Ovary (tissue), 9 donors: ENCODE data around the gene ATAD3B. TPM values are rescaled to one million over a fixed set of nuclear protein-coding genes. Genes with fewer than 3 reads are reported as not detected.
"Not testable (repeated sequence)": the region's sequence is repeated elsewhere in the genome, so short reads cannot be mapped to it uniquely, and the experiment has no call there.

Experiments
- DNase-seq, 5 donors: peaks; one replicate each; pipeline ENCODE4 v3.0.0-alpha.2; 2019 to 2020
- H3K27ac ChIP-seq, 2 donors: fragments of 200-600 bp; one replicate each; pipeline versions ENCODE4 v1.5.1 to v1.8.0; 2019 to 2022
- H3K27me3 ChIP-seq: fragments of 200-600 bp; one replicate; pipeline ENCODE4 v1.8.0; 2022
- H3K36me3 ChIP-seq: fragments of 200-600 bp; sonication (generic); one replicate; pipeline ENCODE4 v1.5.1; 2019
- H3K4me1 ChIP-seq: one replicate; pipeline ENCODE4 v1.8.1; 2013; ENCODE audit warnings: mild to moderate bottlenecking, moderate library complexity; ENCODE audit not compliant: insufficient read depth
- H3K4me3 ChIP-seq: fragments of 200-600 bp; sonication (generic); one replicate; pipeline ENCODE4 v1.5.1; 2017
- H3K9me3 ChIP-seq, 2 donors: fragments of 200-600 bp in 1 of 2; sonication (generic) in 1 of 2; one replicate each; pipeline versions ENCODE4 v1.5.1 to v1.8.1; 2013 to 2019; ENCODE audit warnings: mild to moderate bottlenecking in 1 of 2, moderate library complexity in 1 of 2
- CTCF ChIP-seq, 3 donors: fragments of 450-650 bp in 2 of 3; fragments of 200-600 bp in 1 of 3; IDR thresholded peaks; one replicate each; pipeline versions ENCODE4 v1.5.1 to v1.8.0; 2016 to 2022; ENCODE audit warnings: antibody characterized with exemption in 3 of 3, mild to moderate bottlenecking in 1 of 3
- EP300 ChIP-seq: sonication (generic); formaldehyde crosslinking; IDR thresholded peaks from one replicate; pipeline ENCODE4 v1.6.1; 2017; ENCODE audit warnings: antibody characterized with exemption
- POLR2A ChIP-seq: fragments of 450-650 bp; IDR thresholded peaks from one replicate; pipeline ENCODE4 v1.6.1; 2017; ENCODE audit warnings: antibody characterized with exemption, mild to moderate bottlenecking, moderate library complexity
- WGBS, 3 donors: extraction: QIAGEN DNeasy Blood & Tissue Kit in 1 of 3; methylation state at CpG; one replicate each; pipeline versions ENCODE4 v1.1.5 to v1.1.7; 2013 to 2017; 5-methylcytosine and 5-hydroxymethylcytosine counted together
- intact Hi-C, 4 donors: fragments of 100-400 bp; cut with DNase I; formaldehyde crosslinking; loops; one replicate each; pipeline versions ENCODE4 v1.11.0 to v1.15.1; 2022 to 2023
- polyA plus RNA-seq, 2 donors: library from polyadenylated mRNA; stranded (reverse); fragments of 200-250 nt in 1 of 2; fragments of 350-450 nt in 1 of 2; fragmentation: Illumina TruSeq in 1 of 2; extraction: RNeasy Lipid Tissue Mini Kit (QIAGEN cat#74804) in 1 of 2; gene quantifications; one replicate each; pipeline ENCODE4 v1.2.3, GENCODE V29; 2013 to 2014
- total RNA-seq, 7 donors: library from RNA; depleted of rRNA in 2 of 7; stranded (reverse); fragments of >200 nt in 2 of 7; fragmentation: NEBNext Ultra II Directional in 3 of 7; extraction: Animal tissue kit (Norgen Biotek cat#: 25700) in 3 of 7; gene quantifications; one replicate each; pipeline versions ENCODE4 v1.1.0 to v1.2.4, GENCODE V29; 2016 to 2023
- donor health status: DM: no; HTN: no; CAD: no; lungs with moderate emphysema.
- donor health status: DM: no; HTN: no; CAD: no.
- donor health status: Bipolar disorder and iron deficiency.
- donor health status: DM: yes; HTN: yes; CAD: no.
- donor health status: DM: no; HTN: no; CAD: no.
- donor health status: DM: yes; HTN: yes; CAD: no.

ATAD3B gene
- total and polyA plus RNA-seq, 9 donors = 1.0 to 26.5 (median 19.1) TPM

GRCh38 chr1:1510912-1511532 is 39.5 kb downstream of the ATAD3B start:
- peak overlapping the region; percentile 60 for H3K4me3 ChIP-seq
- intact Hi-C loops = no loop called here
- peaks cover 2% of the 10 kb centered on the region for H3K4me1 ChIP-seq
- no peaks in the 10 kb centered on the region for H3K9me3 ChIP-seq
- no peaks in the 10 kb centered on the region for H3K36me3 ChIP-seq
- no peaks in the 10 kb centered on the region for H3K27me3 ChIP-seq
- peak in 1 of 5 donors; percentile 23 for DNase-seq
- WGBS, 3 donors = 13 to 22% (median 16%) methylated on average over 17 of the region's 17 CpGs
- no peak for TF ChIP-seq CTCF (IDR thresholded peaks at IDR 0.05)
- TF ChIP-seq POLR2A = no peak
- TF ChIP-seq EP300 = no peak
- H3K27ac ChIP-seq = peak overlapping the region; percentile 77 to 83

GRCh38 chr1:1511533-1512285 is 40.1 kb downstream of the ATAD3B start, which contains the start of gene ATAD3A:
TSS of gene ATAD3A (plus strand) at chr1:1512162. CDS start at chr1:1512269, 107 bp downstream.
- Histone ChIP-seq H3K27me3 (no peaks in the 10 kb centered on the region), H3K4me3 (peak within 1 kb of the TSS; percentile 60), H3K27ac (peak within 1 kb of the TSS; percentile 77 to 83), H3K36me3 (no peaks in the 10 kb centered on the region), H3K9me3 (no peaks in the 10 kb centered on the region), H3K4me1 (peaks cover 2% of the 10 kb centered on the region)
- intact Hi-C loops = no loop called here
- peak; percentile 98 to 99 (median 98) for DNase-seq
- TF ChIP-seq POLR2A (peak; percentile 55), CTCF (IDR thresholded peaks at IDR 0.05) (peak in 1 of 3 donors; percentile 18), EP300 (no peak)
- 0% methylated on average over 38 to 99 of the region's 99 CpGs for WGBS, 3 donors

- intact Hi-C loops, H3K9me3 ChIP-seq, H3K36me3 ChIP-seq, H3K27me3 ChIP-seq, H3K4me1 ChIP-seq: not testable (repeated sequence)
- 0 to 1% methylated on average over 22 to 45 of the region's 52 CpGs; no CpG with 5 or more reads in 1 of the 3 donors for WGBS, 3 donors
- peak overlapping the region; percentile 60 for H3K4me3 ChIP-seq
- H3K27ac ChIP-seq = peak overlapping the region in 1 of 2 donors; percentile 83
- DNase-seq = peak in 1 of 5 donors; percentile 56
Measured at GRCh38 chr1:1512425-1512824, 40.9 kb downstream of the ATAD3B start.

GRCh38 chr1:1513675-1514074 is 42.1 kb downstream of the ATAD3B start:
- intact Hi-C loops, H3K4me1 ChIP-seq, H3K4me3 ChIP-seq, H3K27ac ChIP-seq, H3K36me3 ChIP-seq, H3K9me3 ChIP-seq, H3K27me3 ChIP-seq: not testable (repeated sequence)
- 71 to 82% (median 76%) methylated on average over 13 to 17 of the region's 18 CpGs for WGBS, 3 donors
- DNase-seq = peak in 1 of 5 donors; percentile 20

- intact Hi-C loops, H3K36me3 ChIP-seq, H3K27me3 ChIP-seq, H3K27ac ChIP-seq, H3K4me1 ChIP-seq, H3K9me3 ChIP-seq, H3K4me3 ChIP-seq: not testable (repeated sequence)
- peak in 1 of 5 donors; percentile 20 for DNase-seq
- WGBS, 3 donors = 75 to 83% (median 80%) methylated on average over 14 to 16 of the region's 16 CpGs
Measured at GRCh38 chr1:1514376-1514775, 42.8 kb downstream of the ATAD3B start.

GRCh38 chr1:1516923-1517322 is 45.4 kb downstream of the ATAD3B start:
- H3K36me3 ChIP-seq, intact Hi-C loops: not testable (repeated sequence)
- WGBS, 3 donors = 89 to 93% (median 93%) methylated on average over 10 to 14 of the region's 14 CpGs

More at GRCh38 chr1:1516923-1517322, 45.4 kb downstream of the ATAD3B start:
- not testable (repeated sequence) for H3K27ac ChIP-seq, H3K4me1 ChIP-seq, H3K9me3 ChIP-seq, H3K4me3 ChIP-seq, DNase-seq, H3K27me3 ChIP-seq
